NCI-H748 treated with DMSO at 0.1 percent for 48 hours (cell line): ENCODE results near the gene UBE2F.
"Not testable (repeated sequence)": the region's sequence is repeated elsewhere in the genome, so short reads cannot be mapped to it uniquely, and the experiment has no call there.

Experiments
- DNase-seq: peaks from one replicate; lab custom pipeline; 2025; lab: John Stamatoyannopoulos, UW

The UBE2F gene

GRCh38 chr2:237944302-237944701 lies 22.5 kb upstream of the UBE2F start:
- DNase-seq, result no peak

- DNase-seq, result no peak
Measured at GRCh38 chr2:237946423-237946822, 20.4 kb upstream of the UBE2F start.

GRCh38 chr2:237951354-237951753 lies 15.5 kb upstream of the UBE2F start:
- not testable (repeated sequence) for DNase-seq

- DNase-seq, result no peak
Measured at GRCh38 chr2:237951878-237952277, 14.9 kb upstream of the UBE2F start.

GRCh38 chr2:237952851-237953250 lies 14.0 kb upstream of the UBE2F start:
- DNase-seq, result no peak

- no peak for DNase-seq
Measured at GRCh38 chr2:237955640-237956401, 11.0 kb upstream of the UBE2F start.

- no peak for DNase-seq
Measured at GRCh38 chr2:237956402-237956736, 10.4 kb upstream of the UBE2F start.

GRCh38 chr2:237961637-237962036 lies 5.2 kb upstream of the UBE2F start:
- DNase-seq, result no peak

- DNase-seq, result no peak
Measured at GRCh38 chr2:237962432-237963084, 4.3 kb upstream of the UBE2F start.

- not testable (repeated sequence) for DNase-seq
Measured at GRCh38 chr2:237963490-237963991, 3.3 kb upstream of the UBE2F start.

GRCh38 chr2:237964194-237964577 lies 2.6 kb upstream of the UBE2F start:
- DNase-seq, result no peak

- no peak for DNase-seq
Measured at GRCh38 chr2:237964578-237965404, 2.0 kb upstream of the UBE2F start.

- DNase-seq, result not testable (repeated sequence)
Measured at GRCh38 chr2:237965844-237966243, 970 bp upstream of the UBE2F start.

- DNase-seq, result no peak
Measured at GRCh38 chr2:237966250-237966564, 607 bp upstream of the UBE2F start.

- DNase-seq, result no peak
Measured at GRCh38 chr2:237967463-237967951, 693 bp downstream of the UBE2F start.

GRCh38 chr2:237968048-237968862 lies 1.4 kb downstream of the UBE2F start:
- no peak for DNase-seq

- no peak for DNase-seq
Measured at GRCh38 chr2:237971661-237972060, 4.8 kb downstream of the UBE2F start.

- DNase-seq, result no peak
Measured at GRCh38 chr2:237972211-237972610, 5.4 kb downstream of the UBE2F start.

- DNase-seq, result no peak
Measured at GRCh38 chr2:237972936-237973335, 6.1 kb downstream of the UBE2F start.

GRCh38 chr2:237977380-237977779 lies 10.6 kb downstream of the UBE2F start:
- DNase-seq, result no peak

GRCh38 chr2:237978058-237978712 lies 11.4 kb downstream of the UBE2F start:
- DNase-seq, result no peak
